NOMO-1 (cell line): Measurements from ENCODE around the gene ELAVL4.

ENCODE experiments used
- DNase-seq, 2 experiments: peaks; one replicate each; lab custom pipeline; 2025; ENCODE audit not compliant: unreplicated experiment in 2 of 2; lab: John Stamatoyannopoulos, UW

ELAVL4 gene

DNA sequence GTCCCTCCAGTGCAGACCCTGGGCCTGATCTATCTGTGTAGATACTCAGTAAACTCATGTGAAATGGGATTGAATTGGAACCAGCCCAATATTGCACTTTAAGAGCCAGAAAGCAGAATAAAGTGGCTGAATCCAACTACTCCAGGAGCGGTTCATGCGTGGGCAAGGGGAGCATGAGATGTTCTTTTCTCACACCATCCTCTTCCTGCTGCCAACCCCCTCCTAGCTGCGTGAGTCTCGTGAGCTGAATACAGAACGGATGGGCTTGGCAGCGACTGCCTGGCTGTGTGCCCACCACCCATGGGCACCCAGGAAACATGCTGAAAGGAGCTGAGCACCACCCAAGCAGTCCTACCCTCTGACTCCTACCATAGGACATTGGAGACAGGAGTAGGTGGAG is 128.3 kb downstream of the ELAVL4 start:
- no peak for DNase-seq

DNA sequence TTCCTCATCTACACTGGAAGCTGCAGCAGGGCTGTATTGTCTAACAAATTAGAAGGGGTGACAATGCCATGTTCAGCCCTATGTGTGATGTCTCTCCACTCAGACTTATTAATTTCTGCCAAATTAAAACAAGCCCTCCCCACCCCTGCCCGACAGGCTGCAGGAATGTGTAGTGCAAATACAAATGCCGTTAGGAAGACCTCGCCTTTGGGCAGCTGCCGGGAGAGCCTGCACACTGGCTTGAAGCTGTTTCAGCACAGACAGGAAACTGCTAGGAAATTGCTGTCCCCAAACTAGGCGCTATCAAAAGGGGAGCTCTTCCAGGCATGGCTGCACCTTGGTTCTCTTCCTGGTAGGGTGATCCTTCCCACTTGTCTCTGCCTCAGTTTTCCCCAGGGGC is 135.2 kb downstream of the ELAVL4 start:
- no peak for DNase-seq

GRCh38 chr1:50246869-50247268 is 138.1 kb downstream of the ELAVL4 start:
- DNase-seq: no peak

DNA sequence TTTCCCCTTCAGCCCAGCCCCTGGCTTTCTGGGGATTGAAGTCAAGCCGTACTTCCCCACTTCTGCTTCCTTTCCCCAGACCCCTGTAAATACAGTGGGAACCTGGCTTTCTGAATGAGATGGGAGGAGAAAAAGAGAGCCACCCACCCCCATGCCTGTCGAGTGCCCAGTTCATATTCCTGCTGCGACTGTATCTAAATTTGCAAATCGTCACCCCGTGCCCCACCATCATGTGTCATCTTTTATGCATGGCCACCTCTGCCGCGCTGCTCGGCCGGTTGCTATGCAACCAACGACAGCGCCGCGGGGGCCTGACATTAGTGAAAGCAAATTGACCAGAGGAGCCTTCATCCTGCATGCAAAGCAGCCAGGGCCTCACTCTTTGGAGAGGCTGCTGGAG is 143.0 kb downstream of the ELAVL4 start:
- DNase-seq: no peak

DNA sequence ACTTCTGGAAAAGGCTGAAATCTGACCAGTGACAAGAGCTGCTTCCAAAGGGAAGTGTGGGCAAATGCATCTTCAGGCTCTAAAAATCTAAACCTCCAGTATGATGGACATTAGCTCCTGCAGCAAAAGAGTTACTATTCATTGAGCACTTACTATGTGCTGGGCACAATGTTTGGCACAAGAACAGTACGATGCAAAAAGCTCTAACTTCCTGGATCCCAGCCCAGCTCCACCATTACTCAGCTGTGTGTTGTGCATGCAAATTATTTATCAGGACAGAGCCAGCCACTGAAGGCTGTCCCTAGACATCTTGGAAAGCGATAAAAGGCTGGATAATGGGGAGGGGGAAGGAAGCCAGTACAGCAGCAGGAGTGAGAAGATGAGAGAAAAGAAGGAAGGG is 143.5 kb downstream of the ELAVL4 start:
- DNase-seq: no peak
